DND-41 (cell line): Measurements from ENCODE around the gene MTA3.

Experiments
- CTCF ChIP-seq: IDR thresholded peaks from 2 replicates; pipeline ENCODE4 v1.5.1; 2012; ENCODE audit warnings: borderline replicate concordance, low read length, moderate library complexity, mild to moderate bottlenecking; ENCODE audit not compliant: poor library complexity, severe bottlenecking; ENCODE audit errors: extremely low read depth
- EZH2 ChIP-seq: IDR thresholded peaks from 3 replicates; pipeline ENCODE4 v1.6.1; 2012; ENCODE audit warnings: borderline replicate concordance, low read depth, mild to moderate bottlenecking, moderate library complexity, low read length, inconsistent platforms; ENCODE audit not compliant: severe bottlenecking

DNA sequence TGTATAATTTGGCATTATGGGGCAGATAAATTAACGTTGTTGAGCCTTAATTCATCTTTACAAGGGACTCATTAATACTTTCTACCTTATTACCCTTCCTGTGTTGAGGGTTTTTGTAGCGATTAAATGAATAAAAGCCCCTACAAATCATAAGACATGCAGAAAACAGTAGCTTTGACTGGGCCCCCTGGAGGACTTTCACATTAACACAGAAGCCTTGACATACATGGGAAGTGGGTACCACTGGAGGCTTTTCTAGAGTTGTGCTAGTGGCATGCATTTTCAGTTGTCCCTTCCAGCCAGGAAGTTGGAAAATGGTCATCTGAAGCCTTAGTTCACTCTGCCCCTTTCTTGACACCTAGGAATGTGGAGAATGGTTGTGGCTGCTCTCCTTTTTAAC, 30.2 kb downstream of the MTA3 start:
- TF ChIP-seq CTCF (peak; percentile 28), EZH2 (no peak)
